Measurements from ENCODE around the gene OR7A5. TPM values are rescaled to one million over a fixed set of nuclear protein-coding genes. Genes with fewer than 3 reads are reported as not detected.
"Not testable (repeated sequence)": the region's sequence is repeated elsewhere in the genome, so short reads cannot be mapped to it uniquely, and the experiment has no call there.

Gene OR7A5
- total RNA-seq, 1 donor from 2014 or later = not detected

- intact Hi-C loops (cut with micrococcal nuclease) = loop anchor here (2.0 kb wide), 1 partner anchor 210 kb away; no protein-coding TSS in a partner anchor
- H3K27me3 Mint-ChIP-seq; H3K36me3 Mint-ChIP-seq (ENCODE audit: low read depth); H3K9me3 Mint-ChIP-seq: not testable (repeated sequence)
- H3K4me3 Mint-ChIP-seq = peak overlapping the region; percentile 7
- peak; percentile 79 for ATAC-seq (ENCODE audit: low read depth)
- peak overlapping the region; percentile 75 for H3K27ac Mint-ChIP-seq
- H3K4me1 Mint-ChIP-seq = peaks cover 48% of the 10 kb centered on the region
- CTCF ChIA-PET = interaction anchor here (0.7 to 1.8 kb wide), 3 partner anchors 15 to 211 kb away, joined by 3 to 5 read pairs (median 4); partner anchors contain the start of gene ZNF333
- POLR2A ChIA-PET = interaction anchor here (0.7 to 1.6 kb wide), 4 partner anchors 8 to 267 kb away, joined by 3 to 8 read pairs (median 6); partner anchors contain the start of gene ZNF333
- DNase-seq = peak; percentile 30
Observed at GRCh38 chr19:14784730-14785101, 50.3 kb downstream of the OR7A5 start.

- H3K27ac Mint-ChIP-seq; H3K27me3 Mint-ChIP-seq; DNase-seq; H3K9me3 Mint-ChIP-seq; H3K36me3 Mint-ChIP-seq (ENCODE audit: low read depth); CTCF ChIA-PET; H3K4me3 Mint-ChIP-seq; intact Hi-C loops (cut with micrococcal nuclease); ATAC-seq (ENCODE audit: low read depth): not testable (repeated sequence)
- H3K4me1 Mint-ChIP-seq = peaks cover 48% of the 10 kb centered on the region
- POLR2A ChIA-PET = interaction anchor here (1.6 kb wide), 1 partner anchor 94 kb away, joined by 8 read pairs; the partner anchor contains the start of gene ZNF333
Observed at GRCh38 chr19:14783410-14783998, 51.5 kb downstream of the OR7A5 start.

- H3K27ac Mint-ChIP-seq = no peak overlapping the region
- H3K36me3 Mint-ChIP-seq (ENCODE audit: low read depth) = no peaks in the 10 kb centered on the region
- TF ChIP-seq, protein P1, sequence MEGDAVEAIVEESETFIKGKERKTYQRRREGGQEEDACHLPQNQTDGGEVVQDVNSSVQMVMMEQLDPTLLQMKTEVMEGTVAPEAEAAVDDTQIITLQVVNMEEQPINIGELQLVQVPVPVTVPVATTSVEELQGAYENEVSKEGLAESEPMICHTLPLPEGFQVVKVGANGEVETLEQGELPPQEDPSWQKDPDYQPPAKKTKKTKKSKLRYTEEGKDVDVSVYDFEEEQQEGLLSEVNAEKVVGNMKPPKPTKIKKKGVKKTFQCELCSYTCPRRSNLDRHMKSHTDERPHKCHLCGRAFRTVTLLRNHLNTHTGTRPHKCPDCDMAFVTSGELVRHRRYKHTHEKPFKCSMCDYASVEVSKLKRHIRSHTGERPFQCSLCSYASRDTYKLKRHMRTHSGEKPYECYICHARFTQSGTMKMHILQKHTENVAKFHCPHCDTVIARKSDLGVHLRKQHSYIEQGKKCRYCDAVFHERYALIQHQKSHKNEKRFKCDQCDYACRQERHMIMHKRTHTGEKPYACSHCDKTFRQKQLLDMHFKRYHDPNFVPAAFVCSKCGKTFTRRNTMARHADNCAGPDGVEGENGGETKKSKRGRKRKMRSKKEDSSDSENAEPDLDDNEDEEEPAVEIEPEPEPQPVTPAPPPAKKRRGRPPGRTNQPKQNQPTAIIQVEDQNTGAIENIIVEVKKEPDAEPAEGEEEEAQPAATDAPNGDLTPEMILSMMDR (IDR thresholded peaks at IDR 0.05) = no peak
- CTCF ChIA-PET = no interaction called here
- no peak for DNase-seq
- no peak for ATAC-seq (ENCODE audit: low read depth)
- H3K27me3 Mint-ChIP-seq = peaks cover 4% of the 10 kb centered on the region
- H3K9me3 Mint-ChIP-seq = no peaks in the 10 kb centered on the region
- no peak overlapping the region for H3K4me3 Mint-ChIP-seq
- POLR2A ChIA-PET = no interaction called here
- intact Hi-C loops (cut with micrococcal nuclease) = no loop called here
- peaks cover 48% of the 10 kb centered on the region for H3K4me1 Mint-ChIP-seq
Observed at GRCh38 chr19:14782626-14783409, 52.2 kb downstream of the OR7A5 start.

DNA sequence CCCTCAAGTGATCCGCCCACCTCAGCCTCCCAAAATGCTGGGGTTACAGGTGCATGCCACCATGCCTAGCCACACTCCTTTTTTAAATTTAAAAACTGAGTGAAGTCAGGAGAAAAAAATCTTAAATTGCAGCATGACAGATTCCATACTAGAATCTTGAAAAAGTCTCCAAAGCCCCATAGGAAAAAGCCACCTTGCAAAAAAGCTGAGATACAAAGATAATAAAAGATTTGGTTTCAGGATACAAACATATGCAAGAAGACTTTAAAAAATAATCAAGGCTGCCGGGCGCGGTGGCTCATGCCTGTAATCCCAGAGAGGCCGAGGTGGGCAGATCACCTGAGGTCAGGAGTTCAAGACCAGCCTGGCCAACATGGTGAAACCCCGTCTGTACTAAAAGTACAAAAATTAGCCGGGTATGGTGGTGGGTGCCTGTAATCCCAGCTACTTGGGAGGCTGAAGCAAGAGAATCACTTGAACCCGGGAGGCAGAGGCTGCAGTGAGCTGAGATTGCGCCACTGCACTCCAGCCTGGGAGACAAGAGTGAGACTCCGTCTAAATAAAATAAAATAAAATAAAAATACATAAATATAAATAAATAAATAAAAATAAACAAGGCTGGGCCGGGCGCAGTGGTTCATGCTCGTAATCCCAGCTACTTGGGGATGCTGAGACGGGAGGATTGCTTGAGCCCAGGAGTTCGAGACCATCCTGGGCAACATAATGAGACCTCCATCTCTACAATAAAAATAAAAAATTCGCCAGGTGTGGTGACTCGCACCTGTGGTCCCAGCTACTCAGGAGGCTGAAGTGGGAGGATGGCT lies 53.1 kb downstream of the OR7A5 start:
- H3K4me3 Mint-ChIP-seq; CTCF ChIA-PET; H3K27me3 Mint-ChIP-seq; ATAC-seq (ENCODE audit: low read depth); H3K9me3 Mint-ChIP-seq; DNase-seq; POLR2A ChIA-PET; H3K27ac Mint-ChIP-seq; H3K36me3 Mint-ChIP-seq (ENCODE audit: low read depth); intact Hi-C loops (cut with micrococcal nuclease): not testable (repeated sequence)
- peaks cover 46% of the 10 kb centered on the region for H3K4me1 Mint-ChIP-seq

GRCh38 chr19:14780622-14781225 lies 54.3 kb downstream of the OR7A5 start:
- ATAC-seq (ENCODE audit: low read depth) = peak; percentile 41
- H3K9me3 Mint-ChIP-seq; intact Hi-C loops (cut with micrococcal nuclease); DNase-seq; POLR2A ChIA-PET; H3K27me3 Mint-ChIP-seq; H3K27ac Mint-ChIP-seq; CTCF ChIA-PET; H3K36me3 Mint-ChIP-seq (ENCODE audit: low read depth); H3K4me3 Mint-ChIP-seq: not testable (repeated sequence)
- H3K4me1 Mint-ChIP-seq = peaks cover 46% of the 10 kb centered on the region

- intact Hi-C loops (cut with micrococcal nuclease) = no loop called here
- Mint-ChIP-seq H3K27ac (no peak overlapping the region), H3K4me3 (no peak overlapping the region), H3K27me3 (peaks cover 6% of the 10 kb centered on the region), H3K4me1 (peaks cover 34% of the 10 kb centered on the region), H3K9me3 (no peaks in the 10 kb centered on the region), H3K36me3 (ENCODE audit: low read depth) (no peaks in the 10 kb centered on the region)
- TF ChIP-seq, protein P1 (IDR thresholded peaks at IDR 0.05) = no peak
- ChIA-PET POLR2A (interaction anchor here (0.6 kb wide), 1 partner anchor 16 kb away, joined by 8 read pairs; no protein-coding TSS in a partner anchor), CTCF (no interaction called here)
- DNase-seq (no peak), ATAC-seq (ENCODE audit: low read depth) (no peak)
Observed at GRCh38 chr19:14779151-14779550, 55.8 kb downstream of the OR7A5 start.

GRCh38 chr19:14778110-14778845 lies 56.7 kb downstream of the OR7A5 start, which contains the start of gene ADGRE2:
ADGRE2 (minus strand) TSS chr19:14778560; CDS start chr19:14776756, 1,804 bp downstream.
- Mint-ChIP-seq H3K27me3 (peaks cover 12% of the 10 kb centered on the region), H3K4me3 (peak within 1 kb of the TSS; percentile 19), H3K4me1 (peaks cover 27% of the 10 kb centered on the region)
- intact Hi-C loops (cut with micrococcal nuclease); H3K36me3 Mint-ChIP-seq (ENCODE audit: low read depth); ATAC-seq (ENCODE audit: low read depth); H3K9me3 Mint-ChIP-seq; DNase-seq; H3K27ac Mint-ChIP-seq; CTCF ChIA-PET: not testable (repeated sequence)
- POLR2A ChIA-PET = interaction anchor here (0.7 kb wide), 2 partner anchors 88 to 92 kb away, joined by 3 to 4 read pairs; no protein-coding TSS in a partner anchor

DNA sequence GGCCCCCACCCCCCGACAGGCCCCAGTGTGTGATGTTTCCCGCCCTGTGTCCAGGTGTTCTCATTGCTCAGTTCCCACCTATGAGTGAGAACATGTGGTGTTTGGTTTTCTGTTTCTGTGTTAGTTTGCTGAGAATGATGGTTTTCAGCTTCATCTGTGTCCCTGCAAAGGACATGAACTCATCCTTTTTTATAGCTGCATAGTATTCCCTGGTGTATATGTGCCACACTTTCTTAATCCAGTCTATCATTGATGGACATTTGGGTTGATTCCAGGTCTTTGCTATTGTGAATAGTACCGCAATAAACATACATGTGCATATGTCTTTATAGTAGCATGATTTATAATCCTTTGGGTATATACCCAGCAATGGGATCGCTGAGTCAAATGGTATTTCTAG lies 57.3 kb downstream of the OR7A5 start:
- H3K27ac Mint-ChIP-seq = not testable (repeated sequence)

More for the DNA sequence above, 57.3 kb downstream of the OR7A5 start:
- Mint-ChIP-seq H3K4me1 (peaks cover 23% of the 10 kb centered on the region), H3K4me3 (peak overlapping the region; percentile 19), H3K27me3 (peaks cover 13% of the 10 kb centered on the region)
- intact Hi-C loops (cut with micrococcal nuclease); DNase-seq; H3K9me3 Mint-ChIP-seq; CTCF ChIA-PET; H3K36me3 Mint-ChIP-seq (ENCODE audit: low read depth); ATAC-seq (ENCODE audit: low read depth): not testable (repeated sequence)
- POLR2A ChIA-PET = interaction anchor here (0.7 kb wide), 1 partner anchor 87 kb away, joined by 3 read pairs; no protein-coding TSS in a partner anchor
